ENCODE data around the gene NFXL1.

DNA sequence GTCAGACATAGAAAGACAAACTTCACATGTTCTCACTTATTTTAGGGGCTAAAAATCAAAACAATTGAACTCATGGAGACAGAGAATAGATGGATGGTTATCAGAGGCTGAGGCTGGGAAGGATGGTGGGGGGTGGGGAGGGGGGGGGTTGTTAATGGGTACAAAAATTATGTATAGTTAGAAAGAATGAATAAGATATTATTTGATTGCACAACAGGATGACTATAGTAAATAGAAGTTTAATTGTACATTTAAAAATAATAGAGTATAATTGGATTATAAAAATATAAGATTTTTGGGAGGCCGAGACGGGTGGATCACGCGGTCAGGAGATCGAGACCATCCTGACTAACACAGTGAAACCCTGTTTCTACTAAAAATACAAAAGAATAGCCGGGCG, 109.8 kb downstream of the NFXL1 start:
- TF ChIP-seq GATA2 (IDR thresholded peaks at IDR 0.05; ENCODE audit: low read depth, low read length), result no peak
- no peak for TF ChIP-seq GATA3 (IDR thresholded peaks at IDR 0.05; ENCODE audit: low read depth, low read length)
